HG03378 (cell line): ENCODE measurements around the gene LSM14B.

Source experiments
- ATAC-seq: cut with Tn5 transposase; IDR thresholded peaks from one replicate; pipeline ENCODE4 v1.9.1; 2021; ENCODE audit warnings: mild to moderate bottlenecking, moderate library complexity; ENCODE audit not compliant: unreplicated experiment

LSM14B gene

GRCh38 chr20:62131560-62132320 is 9.5 kb downstream of the LSM14B start:
- no peak for ATAC-seq

GRCh38 chr20:62132421-62132820 is 10.1 kb downstream of the LSM14B start:
- no peak for ATAC-seq

- no peak for ATAC-seq
Measured at GRCh38 chr20:62133051-62133845, 11.0 kb downstream of the LSM14B start.

GRCh38 chr20:62133864-62134263 is 11.6 kb downstream of the LSM14B start:
- ATAC-seq, result no peak

GRCh38 chr20:62134735-62135231 is 12.5 kb downstream of the LSM14B start:
- ATAC-seq, result no peak

- no peak for ATAC-seq
Measured at GRCh38 chr20:62135573-62136266, 13.4 kb downstream of the LSM14B start.

- no peak for ATAC-seq
Measured at GRCh38 chr20:62136283-62137091, 14.2 kb downstream of the LSM14B start.

- ATAC-seq, result no peak
Measured at GRCh38 chr20:62137092-62137384, 14.8 kb downstream of the LSM14B start.

- no peak for ATAC-seq
Measured at GRCh38 chr20:62137478-62138203, 15.4 kb downstream of the LSM14B start.

- no peak for ATAC-seq
Measured at GRCh38 chr20:62138204-62138543, 15.9 kb downstream of the LSM14B start.

GRCh38 chr20:62138912-62139311 is 16.6 kb downstream of the LSM14B start:
- ATAC-seq, result no peak

- ATAC-seq, result no peak
Measured at GRCh38 chr20:62139636-62140035, 17.4 kb downstream of the LSM14B start.

- no peak for ATAC-seq
Measured at GRCh38 chr20:62141043-62141396, 18.7 kb downstream of the LSM14B start.

- no peak for ATAC-seq
Measured at GRCh38 chr20:62141397-62142251, 19.3 kb downstream of the LSM14B start.

- ATAC-seq, result peak; percentile 12
Measured at GRCh38 chr20:62142252-62143080, 20.2 kb downstream of the LSM14B start.

GRCh38 chr20:62143081-62143956 is 21.0 kb downstream of the LSM14B start, which contains the start of the genes PSMA7 and SS18L1:
Gene PSMA7, minus strand, starts transcription at chr20:62143394. Its CDS starts 91 bp downstream, at chr20:62143303.
Gene SS18L1, plus strand, starts transcription at chr20:62143769. Its CDS starts 52 bp downstream, at chr20:62143821.
- peak; percentile 37 for ATAC-seq
